HG03520 (cell line): ENCODE measurements around the gene ZBTB47.

Experiments used
- ATAC-seq: cut with Tn5 transposase; IDR thresholded peaks from one replicate; pipeline ENCODE4 v1.9.1; 2021; ENCODE audit warnings: mild to moderate bottlenecking, moderate library complexity; ENCODE audit not compliant: unreplicated experiment

The ZBTB47 gene

DNA sequence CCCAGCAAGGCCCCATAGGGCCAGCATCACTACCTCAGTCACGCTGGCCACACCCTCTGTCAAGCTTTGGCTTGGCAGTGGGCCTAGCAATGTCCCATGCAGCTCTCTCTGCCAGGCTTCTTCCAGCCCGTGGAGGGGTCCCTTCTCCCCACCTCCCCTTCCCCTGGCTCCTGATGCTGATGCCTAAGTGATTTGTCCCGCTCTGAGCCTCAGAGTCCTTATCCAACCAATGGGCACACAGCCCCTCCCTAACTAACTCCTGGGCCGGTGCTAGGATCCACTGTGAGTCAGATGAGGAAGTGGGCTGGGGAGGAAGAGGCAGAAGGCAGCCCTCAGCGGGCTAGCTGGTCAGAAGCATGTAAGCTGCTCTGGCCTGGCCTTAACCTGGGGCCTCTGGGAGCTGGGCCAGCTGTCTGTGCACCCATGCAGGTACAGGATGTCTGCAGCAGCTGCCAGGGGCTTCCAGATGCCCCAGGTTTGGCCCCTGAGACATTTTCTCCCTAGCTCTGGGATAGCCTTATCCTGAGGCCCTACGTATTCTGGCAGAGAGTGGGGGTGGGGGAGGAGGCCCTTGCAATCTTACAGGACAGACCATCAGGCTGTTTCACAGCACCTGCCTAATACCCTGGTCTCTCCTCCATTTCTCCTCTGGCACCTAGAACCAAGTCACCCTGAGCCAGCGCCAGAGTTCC, 740 bp upstream of the ZBTB47 start:
- peak; percentile 49 for ATAC-seq

DNA sequence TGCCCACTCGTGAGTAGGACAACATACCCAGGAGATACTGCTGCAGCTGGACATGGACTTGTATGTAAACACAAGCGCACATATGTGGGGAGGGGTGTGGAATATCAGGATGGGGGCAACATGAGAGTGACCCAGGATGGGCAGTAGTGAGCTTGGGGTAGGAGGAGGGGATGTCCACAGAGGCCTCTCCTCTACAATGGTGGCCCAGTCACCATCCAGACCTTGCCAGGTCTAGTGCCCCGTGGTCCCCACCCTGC, 266 bp upstream of the ZBTB47 start:
- no peak for ATAC-seq

- ATAC-seq: no peak
These were observed 1.1 kb downstream of the ZBTB47 start for GRCh38 chr3:42654331-42655201.

DNA sequence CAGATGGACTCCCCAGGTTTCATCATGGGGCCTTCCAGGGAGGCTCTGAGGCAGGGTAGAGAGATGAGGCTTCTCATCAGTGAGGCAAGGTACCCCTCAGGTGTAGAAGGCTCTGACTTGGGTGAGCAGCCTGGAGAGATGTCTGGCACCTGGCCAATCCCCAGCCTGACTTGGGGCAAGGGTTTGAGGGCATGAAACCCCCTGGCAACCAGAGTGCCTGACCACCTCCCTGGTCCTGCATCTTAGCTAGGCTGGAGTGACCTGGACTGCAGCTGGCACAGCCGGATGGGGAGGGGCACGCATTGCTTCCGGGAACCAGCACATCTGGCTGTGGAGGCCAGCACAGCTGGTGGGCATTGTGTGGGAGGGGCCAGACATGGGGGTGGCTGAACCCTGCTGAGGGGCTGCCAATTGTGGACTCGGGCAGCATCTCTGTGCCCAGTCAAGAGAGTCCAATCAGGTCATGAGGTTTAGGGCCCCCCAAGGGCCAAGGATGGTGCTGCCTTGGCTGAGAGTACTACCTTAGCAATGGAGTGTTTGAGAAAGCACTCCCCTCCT, 1.9 kb downstream of the ZBTB47 start:
- no peak for ATAC-seq

GRCh38 chr3:42655980-42656679, 2.6 kb downstream of the ZBTB47 start:
- no peak for ATAC-seq

- ATAC-seq: no peak
These were observed 3.4 kb downstream of the ZBTB47 start for GRCh38 chr3:42656680-42657610.

DNA sequence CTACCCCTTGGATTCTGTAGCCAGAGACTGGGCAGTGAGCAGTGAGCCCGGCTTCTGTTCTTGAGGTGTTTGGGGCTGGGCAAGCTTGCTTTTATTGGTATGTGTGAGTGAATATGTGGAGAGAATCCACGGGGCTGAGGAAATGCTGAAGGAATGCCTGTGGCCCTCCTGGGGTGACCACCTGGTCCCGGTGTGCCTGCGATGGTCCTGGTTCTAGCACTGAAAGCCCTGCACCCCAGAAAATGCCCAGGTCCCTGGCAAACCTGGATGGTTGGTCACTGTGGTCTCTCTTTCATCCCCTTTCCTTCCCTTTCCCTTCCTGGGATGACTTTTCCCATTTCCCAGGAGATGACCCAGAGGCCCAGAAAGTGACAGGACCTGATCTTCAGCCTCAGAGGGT, 4.2 kb downstream of the ZBTB47 start:
- no peak for ATAC-seq

- no peak for ATAC-seq
These were observed 4.7 kb downstream of the ZBTB47 start for GRCh38 chr3:42658091-42658770.

DNA sequence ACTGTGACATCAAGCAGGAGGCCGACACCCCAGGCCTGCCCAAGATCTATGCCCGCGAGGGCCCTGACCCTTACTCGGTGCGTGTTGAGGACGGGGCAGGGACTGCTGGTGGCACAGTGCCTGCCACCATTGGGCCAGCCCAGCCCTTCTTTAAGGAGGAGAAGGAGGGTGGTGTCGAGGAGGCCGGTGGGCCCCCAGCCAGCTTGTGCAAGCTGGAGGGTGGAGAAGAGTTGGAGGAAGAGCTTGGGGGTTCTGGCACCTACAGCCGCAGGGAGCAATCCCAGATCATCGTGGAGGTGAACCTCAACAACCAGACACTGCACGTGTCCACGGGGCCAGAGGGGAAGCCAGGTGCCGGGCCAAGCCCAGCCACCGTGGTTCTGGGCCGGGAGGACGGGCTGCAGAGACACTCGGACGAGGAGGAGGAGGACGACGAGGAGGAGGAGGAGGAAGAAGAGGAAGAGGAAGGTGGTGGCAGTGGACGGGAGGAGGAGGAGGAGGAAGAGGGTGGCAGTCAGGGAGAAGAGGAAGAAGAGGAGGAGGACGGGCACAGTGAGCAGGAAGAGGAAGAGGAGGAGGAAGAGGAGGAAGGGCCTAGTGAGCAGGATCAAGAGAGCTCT, 5.4 kb downstream of the ZBTB47 start:
- no peak for ATAC-seq

- ATAC-seq: no peak
These were observed 6.1 kb downstream of the ZBTB47 start for GRCh38 chr3:42659451-42660130.

- ATAC-seq: no peak
These were observed 6.7 kb downstream of the ZBTB47 start for GRCh38 chr3:42660131-42660715.

DNA sequence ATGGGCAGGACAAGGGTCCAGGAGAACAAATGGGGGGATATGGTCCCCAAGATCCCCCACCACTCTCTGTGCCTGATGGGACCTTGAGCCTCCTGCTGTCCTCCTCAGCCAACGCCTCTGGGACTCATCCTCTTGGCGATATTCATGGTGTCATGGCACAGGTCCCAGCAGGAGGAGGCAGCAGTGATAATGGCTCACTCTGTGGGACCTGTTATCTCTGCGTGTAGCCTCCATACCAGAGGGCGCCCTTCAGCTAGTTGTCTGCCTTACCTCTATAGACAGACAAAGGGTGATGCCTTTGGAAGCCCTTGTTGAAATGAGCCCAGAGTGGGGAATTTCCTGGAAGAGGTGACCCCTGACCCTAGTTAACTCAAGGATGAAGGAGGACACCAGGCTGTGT, 7.4 kb downstream of the ZBTB47 start:
- no peak for ATAC-seq

- no peak for ATAC-seq
These were observed 8.1 kb downstream of the ZBTB47 start for GRCh38 chr3:42661593-42662022.

GRCh38 chr3:42662037-42662812, 8.7 kb downstream of the ZBTB47 start:
- ATAC-seq: no peak

GRCh38 chr3:42662813-42663535, 9.5 kb downstream of the ZBTB47 start:
- ATAC-seq: no peak

DNA sequence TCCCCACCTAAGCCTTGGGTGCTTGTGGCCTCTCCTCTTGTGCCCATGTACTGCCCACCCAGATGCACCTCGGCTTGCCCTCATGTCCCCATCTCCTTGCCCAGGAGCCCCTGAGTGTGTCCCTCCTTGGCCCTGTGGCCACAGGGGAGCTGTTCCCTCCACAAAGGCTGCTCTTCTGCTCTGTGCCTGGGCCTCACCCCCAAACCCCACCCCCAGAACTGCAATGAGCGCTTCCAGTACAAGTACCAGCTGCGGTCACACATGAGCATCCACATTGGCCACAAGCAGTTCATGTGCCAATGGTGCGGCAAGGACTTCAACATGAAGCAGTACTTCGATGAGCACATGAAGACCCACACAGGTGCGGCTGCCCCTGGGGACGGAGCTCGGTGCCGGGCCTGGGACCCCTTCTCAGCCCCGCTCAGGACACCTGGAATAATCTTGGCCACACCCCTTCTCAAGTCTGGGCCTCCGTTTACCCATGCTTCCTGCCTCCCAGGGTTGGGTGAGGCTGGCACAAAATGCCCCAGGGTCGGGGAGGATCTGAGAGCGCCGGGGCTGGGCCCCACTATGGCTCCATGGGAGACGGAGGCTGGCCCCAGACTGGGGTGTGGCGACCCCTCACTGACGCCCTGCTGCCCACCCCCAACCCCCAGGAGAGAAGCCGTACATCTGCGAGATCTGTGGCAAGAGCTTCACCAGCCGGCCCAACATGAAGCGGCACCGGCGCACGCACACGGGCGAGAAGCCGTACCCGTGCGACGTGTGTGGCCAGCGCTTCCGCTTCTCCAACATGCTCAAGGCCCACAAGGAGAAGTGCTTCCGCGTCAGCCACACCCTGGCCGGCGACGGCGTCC, 10.3 kb downstream of the ZBTB47 start:
- no peak for ATAC-seq
